Measurements from ENCODE around the gene TMPRSS6.
"Not testable (repeated sequence)": the region's sequence is repeated elsewhere in the genome, so short reads cannot be mapped to it uniquely, and the experiment has no call there.

TMPRSS6 gene

GRCh38 chr22:37088750-37089408, 20.6 kb downstream of the TMPRSS6 start:
- peak in 1 of 2 donors; percentile 26 for DNase-seq (ENCODE audit: low read depth in 2 of 2)

GRCh38 chr22:37088108-37088605, 21.4 kb downstream of the TMPRSS6 start:
- DNase-seq (ENCODE audit: low read depth in 2 of 2) = peak; percentile 33 to 59

GRCh38 chr22:37086184-37086583, 23.3 kb downstream of the TMPRSS6 start:
- no peak for DNase-seq (ENCODE audit: low read depth in 2 of 2)

GRCh38 chr22:37084385-37084784, 25.1 kb downstream of the TMPRSS6 start:
- DNase-seq (ENCODE audit: low read depth in 2 of 2) = no peak

- no peak for DNase-seq (ENCODE audit: low read depth in 2 of 2)
Measured at GRCh38 chr22:37083914-37084313, 25.6 kb downstream of the TMPRSS6 start.

GRCh38 chr22:37082251-37082873, 27.2 kb downstream of the TMPRSS6 start:
- peak; percentile 43 to 49 for DNase-seq (ENCODE audit: low read depth in 2 of 2)

GRCh38 chr22:37080838-37081237, 28.7 kb downstream of the TMPRSS6 start:
- DNase-seq (ENCODE audit: low read depth in 2 of 2) = no peak

- DNase-seq (ENCODE audit: low read depth in 2 of 2) = no peak
Measured at GRCh38 chr22:37080438-37080837, 29.1 kb downstream of the TMPRSS6 start.

- peak; percentile 76 to 86 for DNase-seq (ENCODE audit: low read depth in 2 of 2)
Measured at GRCh38 chr22:37079668-37080171, 29.8 kb downstream of the TMPRSS6 start.

GRCh38 chr22:37079158-37079557, 30.4 kb downstream of the TMPRSS6 start:
- no peak for DNase-seq (ENCODE audit: low read depth in 2 of 2)

- DNase-seq (ENCODE audit: low read depth in 2 of 2) = peak; percentile 74 to 89
Measured at GRCh38 chr22:37077802-37078448, 31.6 kb downstream of the TMPRSS6 start.

GRCh38 chr22:37075822-37076433, 33.6 kb downstream of the TMPRSS6 start:
- DNase-seq (ENCODE audit: low read depth in 2 of 2) = no peak

- DNase-seq (ENCODE audit: low read depth in 2 of 2) = no peak
Measured at GRCh38 chr22:37075046-37075445, 34.5 kb downstream of the TMPRSS6 start.

- no peak for DNase-seq (ENCODE audit: low read depth in 2 of 2)
Measured at GRCh38 chr22:37074537-37074936, 35.0 kb downstream of the TMPRSS6 start.

GRCh38 chr22:37072673-37073072, 36.8 kb downstream of the TMPRSS6 start:
- no peak for DNase-seq (ENCODE audit: low read depth in 2 of 2)

GRCh38 chr22:37071850-37072592, 37.5 kb downstream of the TMPRSS6 start:
- DNase-seq (ENCODE audit: low read depth in 2 of 2) = not testable (repeated sequence)

- DNase-seq (ENCODE audit: low read depth in 2 of 2) = no peak
Measured at GRCh38 chr22:37070744-37071143, 38.8 kb downstream of the TMPRSS6 start.

GRCh38 chr22:37070334-37070733, 39.2 kb downstream of the TMPRSS6 start:
- DNase-seq (ENCODE audit: low read depth in 2 of 2) = no peak

- DNase-seq (ENCODE audit: low read depth in 2 of 2) = no peak
Measured at GRCh38 chr22:37069719-37070118, 39.8 kb downstream of the TMPRSS6 start.

- no peak for DNase-seq (ENCODE audit: low read depth in 2 of 2)
Measured at GRCh38 chr22:37069319-37069718, 40.2 kb downstream of the TMPRSS6 start.

- DNase-seq (ENCODE audit: low read depth in 2 of 2) = no peak
Measured at GRCh38 chr22:37068859-37069258, 40.7 kb downstream of the TMPRSS6 start.
